T1000 (cell line): ENCODE data around the gene THSD4.

ENCODE experiments used
- DNase-seq: peaks from one replicate; lab custom pipeline; 2025; ENCODE audit warnings: mixed read lengths; lab: John Stamatoyannopoulos, UW

THSD4 gene

GRCh38 chr15:71329497-71330260 lies 214.4 kb downstream of the THSD4 start:
- no peak for DNase-seq

GRCh38 chr15:71330638-71331162 lies 215.4 kb downstream of the THSD4 start:
- DNase-seq = no peak

GRCh38 chr15:71331173-71331572 lies 215.9 kb downstream of the THSD4 start:
- DNase-seq = no peak

GRCh38 chr15:71332431-71333004 lies 217.2 kb downstream of the THSD4 start:
- DNase-seq = no peak

GRCh38 chr15:71333136-71333700 lies 217.9 kb downstream of the THSD4 start:
- DNase-seq = no peak

- no peak for DNase-seq
Measured at GRCh38 chr15:71333839-71334238, 218.6 kb downstream of the THSD4 start.

GRCh38 chr15:71334434-71334833 lies 219.2 kb downstream of the THSD4 start:
- no peak for DNase-seq

- no peak for DNase-seq
Measured at GRCh38 chr15:71334873-71335272, 219.6 kb downstream of the THSD4 start.

- DNase-seq = no peak
Measured at GRCh38 chr15:71335591-71335990, 220.3 kb downstream of the THSD4 start.

- no peak for DNase-seq
Measured at GRCh38 chr15:71336671-71337070, 221.4 kb downstream of the THSD4 start.

GRCh38 chr15:71337197-71337845 lies 222.1 kb downstream of the THSD4 start:
- no peak for DNase-seq

- DNase-seq = no peak
Measured at GRCh38 chr15:71338265-71338664, 223.0 kb downstream of the THSD4 start.

GRCh38 chr15:71338827-71339542 lies 223.7 kb downstream of the THSD4 start:
- no peak for DNase-seq

- DNase-seq = no peak
Measured at GRCh38 chr15:71341811-71342550, 226.7 kb downstream of the THSD4 start.

- no peak for DNase-seq
Measured at GRCh38 chr15:71342658-71343057, 227.4 kb downstream of the THSD4 start.

GRCh38 chr15:71344316-71344715 lies 229.0 kb downstream of the THSD4 start:
- no peak for DNase-seq

- DNase-seq = no peak
Measured at GRCh38 chr15:71345186-71345585, 229.9 kb downstream of the THSD4 start.

GRCh38 chr15:71346464-71346863 lies 231.2 kb downstream of the THSD4 start:
- DNase-seq = no peak

- DNase-seq = no peak
Measured at GRCh38 chr15:71348597-71348996, 233.3 kb downstream of the THSD4 start.

- DNase-seq = no peak
Measured at GRCh38 chr15:71349336-71349735, 234.1 kb downstream of the THSD4 start.
